SK-N-SH (cell line): ENCODE data around the gene HOXC6. TPM values are rescaled to one million over a fixed set of nuclear protein-coding genes. Genes with fewer than 3 reads are reported as not detected.

Experiments used
- CTCF ChIA-PET: fragments of 300-600, 350-600 bp; formaldehyde crosslinking; extraction: SDS; loops from one replicate; lab custom pipeline; 2021; lab: Yijun Ruan, JAX
- POLR2A ChIA-PET: fragments of 350-600 bp; sonication (Branson Sonifier 250); formaldehyde crosslinking; extraction: SDS; loops from one replicate; lab custom pipeline; 2020; ENCODE audit warnings: antibody characterized with exemption, inconsistent platforms; lab: Yijun Ruan, JAX
- DNase-seq: peaks from one replicate; pipeline ENCODE4 v3.0.0; 2012
- H2AFZ ChIP-seq: fragments of 200-600 bp; sonication (generic); 2 replicates; pipeline ENCODE4 v1.8.1; 2016; ENCODE audit warnings: antibody characterized with exemption, mild to moderate bottlenecking, low read depth
- H3F3A ChIP-seq: fragments of 200-600 bp; sonication (generic); replicated peaks from 2 replicates; pipeline ENCODE3; 2016; ENCODE audit warnings: antibody characterized with exemption, mild to moderate bottlenecking; ENCODE audit not compliant: insufficient read depth
- H3K27ac ChIP-seq, 2 experiments: fragments of 200-500 bp in 1 of 2; fragments of 200-600 bp in 1 of 2; sonication (Bioruptor generic) in 1 of 2; sonication (generic), shearing (Covaris generic) in 1 of 2; 2 replicates each; pipeline versions ENCODE4 v1.5.1 to v1.6.1; 2014 to 2016; ENCODE audit warnings: low read depth in 2 of 2, inconsistent platforms in 1 of 2, low read length in 1 of 2, mild to moderate bottlenecking in 1 of 2, mixed read lengths in 1 of 2
- H3K27me3 ChIP-seq: fragments of 200-600 bp; sonication (generic), shearing (Covaris generic); 2 replicates; pipeline ENCODE4 v1.6.1; 2016; ENCODE audit warnings: mixed run types; ENCODE audit not compliant: insufficient read depth
- H3K36me3 ChIP-seq, 2 experiments: fragments of 200-500 bp in 1 of 2; fragments of 200-600 bp in 1 of 2; sonication (Bioruptor generic) in 1 of 2; sonication (generic) in 1 of 2; replicated peaks in 1 of 2; 2 replicates each; pipeline versions ENCODE3 to v1.5.1; 2014 to 2016; ENCODE audit warnings: low read length in 1 of 2, mild to moderate bottlenecking in 1 of 2; ENCODE audit not compliant: insufficient read depth in 2 of 2, control insufficient read depth in 1 of 2
- H3K4me1 ChIP-seq, 2 experiments: fragments of 200-500 bp in 1 of 2; fragments of 200-600 bp in 1 of 2; sonication (Bioruptor generic) in 1 of 2; sonication (generic), shearing (Covaris generic) in 1 of 2; 2 replicates each; pipeline versions ENCODE4 v1.5.1 to v1.6.1; 2014 to 2016; ENCODE audit warnings: low read depth in 1 of 2, low read length in 1 of 2, mixed run types in 1 of 2; ENCODE audit not compliant: insufficient read depth in 2 of 2, control insufficient read depth in 1 of 2
- H3K4me2 ChIP-seq: fragments of 200-600 bp; sonication (generic), shearing (Covaris generic); 2 replicates; pipeline ENCODE4 v1.6.1; 2017; ENCODE audit warnings: mixed run types
- H3K4me3 ChIP-seq, 2 experiments: fragments of 200-500 bp in 1 of 2; fragments of 200-600 bp in 1 of 2; sonication (Bioruptor generic) in 1 of 2; sonication (generic), shearing (Covaris generic) in 1 of 2; 2 replicates each; pipeline versions ENCODE4 v1.5.1 to v1.8.1; 2014 to 2016; ENCODE audit warnings: low read depth in 2 of 2, inconsistent platforms in 1 of 2, low read length in 1 of 2, mild to moderate bottlenecking in 1 of 2, mixed read lengths in 1 of 2, moderate library complexity in 1 of 2
- H3K79me2 ChIP-seq: fragments of 200-600 bp; sonication (generic); 2 replicates; pipeline ENCODE4 v1.8.1; 2017; ENCODE audit warnings: mild to moderate bottlenecking; ENCODE audit not compliant: insufficient read depth
- H3K9ac ChIP-seq: fragments of 200-600 bp; sonication (generic); 2 replicates; pipeline ENCODE4 v1.6.1; 2017; ENCODE audit warnings: mixed run types
- H3K9me2 ChIP-seq: fragments of 200-600 bp; sonication (generic); 2 replicates; pipeline ENCODE4 v1.6.1; 2017; ENCODE audit warnings: mixed run types
- H3K9me3 ChIP-seq: fragments of 200-600 bp; sonication (generic); 2 replicates; pipeline ENCODE4 v1.6.1; 2017; ENCODE audit warnings: mixed run types, mild to moderate bottlenecking, moderate library complexity
- H4K20me1 ChIP-seq: fragments of 200-600 bp; sonication (generic); 2 replicates; pipeline ENCODE4 v1.6.1; 2017; ENCODE audit warnings: mild to moderate bottlenecking, mixed run types; ENCODE audit not compliant: insufficient read depth
- CTCF ChIP-seq: fragments of 200-600 bp; sonication (generic); IDR thresholded peaks from 2 replicates; pipeline ENCODE4 v1.6.1; 2017; ENCODE audit warnings: antibody characterized with exemption, mild to moderate bottlenecking, moderate library complexity
- FOXJ3 ChIP-seq: sonication (generic); formaldehyde crosslinking; IDR thresholded peaks from 2 replicates; pipeline ENCODE4 v1.5.1; 2020; ENCODE audit warnings: mild to moderate bottlenecking, missing genetic modification reagents
- IRF3 ChIP-seq: fragments of 150-350 bp; IDR thresholded peaks from 2 replicates; pipeline ENCODE4 v1.6.1; 2016; ENCODE audit warnings: mild to moderate bottlenecking, low read depth, low read length
- MEF2A ChIP-seq: IDR thresholded peaks from 2 replicates; pipeline ENCODE4 v1.4.0; 2012; ENCODE audit warnings: low read depth, borderline replicate concordance
- NFIC ChIP-seq: IDR thresholded peaks from 2 replicates; pipeline ENCODE4 v1.4.0; 2012; ENCODE audit warnings: borderline replicate concordance
- RAD21 ChIP-seq: IDR thresholded peaks from 2 replicates; pipeline ENCODE4 v1.6.1; 2012; ENCODE audit warnings: mild to moderate bottlenecking, low read length
- RCOR1 ChIP-seq: fragments of 150-350 bp; IDR thresholded peaks from 2 replicates; pipeline ENCODE4 v1.6.1; 2017; ENCODE audit warnings: antibody characterized with exemption, low read length
- RXRA ChIP-seq: IDR thresholded peaks from 2 replicates; pipeline ENCODE4 v1.4.0; 2012; ENCODE audit warnings: low read depth, mild to moderate bottlenecking, borderline replicate concordance
- SIN3A ChIP-seq: IDR thresholded peaks from 2 replicates; pipeline ENCODE4 v1.6.1; 2012; ENCODE audit warnings: low read depth, mild to moderate bottlenecking, low read length, moderate library complexity, borderline replicate concordance
- TAF1 ChIP-seq: IDR thresholded peaks from 2 replicates; pipeline ENCODE4 v1.6.1; 2012; ENCODE audit warnings: low read depth, mild to moderate bottlenecking, low read length, moderate library complexity, borderline replicate concordance
- WGBS: methylation state at CpG from one replicate; pipeline ENCODE4 v1.1.6; 2017; ENCODE audit warnings: low lambda C conversion rate; 5-methylcytosine and 5-hydroxymethylcytosine counted together
- polyA plus RNA-seq, 3 experiments: library from polyadenylated mRNA; depleted of rRNA; stranded (reverse); fragments of >200 nt; gene quantifications; 2 replicates each; pipeline ENCODE4 v1.2.3, GENCODE V29; 2012
- TF ChIP-seq, protein P1 (sequence below): fragments of 150-350 bp; IDR thresholded peaks from 2 replicates; pipeline ENCODE4 v1.6.1; 2017; ENCODE audit warnings: antibody characterized with exemption, low read length, low read depth, borderline replicate concordance
- TF ChIP-seq, protein P2 (sequence below): IDR thresholded peaks from 2 replicates; pipeline ENCODE4 v1.4.0; 2012; ENCODE audit warnings: low read depth, borderline replicate concordance
- TF ChIP-seq, protein P3 (sequence below): IDR thresholded peaks from 2 replicates; pipeline ENCODE4 v1.4.0; 2012; ENCODE audit warnings: low read depth, borderline replicate concordance

HOXC6 gene
- polyA plus RNA-seq, 1 of the 3 experiments (the other 2 are of a cell fraction), result 9.1 TPM

GRCh38 chr12:53980104-53980801 lies 48.0 kb upstream of the HOXC6 start:
- ChIA-PET POLR2A (no interaction called here), CTCF (interaction anchor here (1.2 to 2.1 kb wide), 6 partner anchors 10 to 236 kb away, joined by 4 to 8 read pairs (median 6); no protein-coding TSS in a partner anchor)
- Histone ChIP-seq H2AFZ (no peak overlapping the region), H3K9me2 (no peaks in the 10 kb centered on the region), H3K79me2 (no peaks in the 10 kb centered on the region), H3K9me3 (no peaks in the 10 kb centered on the region), H3K4me1 (peaks cover 0 to 3% of the 10 kb centered on the region in 2 experiments; a peak in 2 of 4 replicates), H3K9ac (no peak overlapping the region), H3K27me3 (peaks cover 93% of the 10 kb centered on the region), H3K36me3 (no peaks in the 10 kb centered on the region), H3F3A (no peaks in the 10 kb centered on the region), H3K4me2 (no peak overlapping the region), H3K4me3 (no peak overlapping the region), H3K27ac (no peak overlapping the region), H4K20me1 (no peaks in the 10 kb centered on the region)
- 39% methylated on average over 7 of the region's 7 CpGs for WGBS
- TF ChIP-seq CTCF, result no peak
- TF ChIP-seq, protein P1, sequence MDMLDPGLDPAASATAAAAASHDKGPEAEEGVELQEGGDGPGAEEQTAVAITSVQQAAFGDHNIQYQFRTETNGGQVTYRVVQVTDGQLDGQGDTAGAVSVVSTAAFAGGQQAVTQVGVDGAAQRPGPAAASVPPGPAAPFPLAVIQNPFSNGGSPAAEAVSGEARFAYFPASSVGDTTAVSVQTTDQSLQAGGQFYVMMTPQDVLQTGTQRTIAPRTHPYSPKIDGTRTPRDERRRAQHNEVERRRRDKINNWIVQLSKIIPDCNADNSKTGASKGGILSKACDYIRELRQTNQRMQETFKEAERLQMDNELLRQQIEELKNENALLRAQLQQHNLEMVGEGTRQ, result no peak
- TF ChIP-seq, protein P2, sequence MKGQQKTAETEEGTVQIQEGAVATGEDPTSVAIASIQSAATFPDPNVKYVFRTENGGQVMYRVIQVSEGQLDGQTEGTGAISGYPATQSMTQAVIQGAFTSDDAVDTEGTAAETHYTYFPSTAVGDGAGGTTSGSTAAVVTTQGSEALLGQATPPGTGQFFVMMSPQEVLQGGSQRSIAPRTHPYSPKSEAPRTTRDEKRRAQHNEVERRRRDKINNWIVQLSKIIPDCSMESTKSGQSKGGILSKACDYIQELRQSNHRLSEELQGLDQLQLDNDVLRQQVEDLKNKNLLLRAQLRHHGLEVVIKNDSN, result no peak
- TF ChIP-seq NFIC, result no peak
- no peak for TF ChIP-seq RXRA
- no peak for DNase-seq

DNA sequence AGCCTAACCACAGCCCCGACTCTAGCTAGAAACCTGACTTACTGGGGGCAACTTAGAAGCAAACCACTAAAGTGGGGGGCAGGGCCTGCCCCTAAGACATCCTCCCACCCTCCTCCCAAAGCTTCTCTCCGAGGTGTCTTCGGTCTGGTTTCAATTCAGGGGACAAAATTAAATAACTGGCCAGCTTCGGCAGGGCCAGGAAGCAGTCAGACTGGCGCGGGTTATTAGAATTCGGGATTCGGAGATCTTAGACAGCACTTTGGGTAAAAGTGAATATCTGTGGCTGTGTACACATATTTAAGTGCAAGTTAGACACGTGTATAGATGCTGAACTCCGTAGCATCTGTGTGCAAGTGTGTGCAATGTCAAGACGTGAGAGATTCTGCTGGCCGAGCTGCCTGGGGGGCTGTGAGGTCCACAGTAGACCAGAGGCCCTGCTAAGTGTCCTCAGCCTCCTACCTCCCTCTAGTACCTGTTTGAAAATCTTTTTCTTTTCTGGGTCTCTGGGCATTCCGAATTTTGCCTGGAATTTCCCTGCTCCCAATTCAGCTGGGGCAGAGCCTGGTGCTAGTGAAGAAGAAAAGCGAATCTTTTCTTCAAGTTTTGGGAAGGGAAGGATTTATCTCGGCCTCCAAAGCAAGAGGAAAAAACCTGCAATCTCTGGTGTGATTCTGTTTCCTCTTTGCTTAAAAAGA lies 47.3 kb upstream of the HOXC6 start:
- H3K4me3 ChIP-seq, result no peak overlapping the region
- H3K27ac ChIP-seq, result no peak overlapping the region
- no peaks in the 10 kb centered on the region for H3F3A ChIP-seq
- H3K4me1 ChIP-seq, result peaks cover 0 to 9% of the 10 kb centered on the region in 2 experiments; a peak in 2 of 4 replicates
- H2AFZ ChIP-seq, result no peak overlapping the region
- no peaks in the 10 kb centered on the region for H3K9me3 ChIP-seq
- WGBS, result 31% methylated on average over 15 of the region's 15 CpGs
- TF ChIP-seq FOXJ3 (CRISPR knock-in tag) (no peak), SIN3A (no peak), IRF3 (no peak), MEF2A (no peak), RAD21 (no peak), TAF1 (no peak), RCOR1 (no peak), CTCF (no peak)
- TF ChIP-seq, protein P3, sequence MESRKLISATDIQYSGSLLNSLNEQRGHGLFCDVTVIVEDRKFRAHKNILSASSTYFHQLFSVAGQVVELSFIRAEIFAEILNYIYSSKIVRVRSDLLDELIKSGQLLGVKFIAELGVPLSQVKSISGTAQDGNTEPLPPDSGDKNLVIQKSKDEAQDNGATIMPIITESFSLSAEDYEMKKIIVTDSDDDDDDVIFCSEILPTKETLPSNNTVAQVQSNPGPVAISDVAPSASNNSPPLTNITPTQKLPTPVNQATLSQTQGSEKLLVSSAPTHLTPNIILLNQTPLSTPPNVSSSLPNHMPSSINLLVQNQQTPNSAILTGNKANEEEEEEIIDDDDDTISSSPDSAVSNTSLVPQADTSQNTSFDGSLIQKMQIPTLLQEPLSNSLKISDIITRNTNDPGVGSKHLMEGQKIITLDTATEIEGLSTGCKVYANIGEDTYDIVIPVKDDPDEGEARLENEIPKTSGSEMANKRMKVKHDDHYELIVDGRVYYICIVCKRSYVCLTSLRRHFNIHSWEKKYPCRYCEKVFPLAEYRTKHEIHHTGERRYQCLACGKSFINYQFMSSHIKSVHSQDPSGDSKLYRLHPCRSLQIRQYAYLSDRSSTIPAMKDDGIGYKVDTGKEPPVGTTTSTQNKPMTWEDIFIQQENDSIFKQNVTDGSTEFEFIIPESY, result no peak
- TF ChIP-seq, all 33 proteins: peak for 0
- no peak overlapping the region for H3K9ac ChIP-seq
- H3K4me2 ChIP-seq, result no peak overlapping the region
- H3K79me2 ChIP-seq, result no peaks in the 10 kb centered on the region
- DNase-seq, result no peak
- H3K27me3 ChIP-seq, result peaks cover 93% of the 10 kb centered on the region
- CTCF ChIA-PET, result interaction anchor here (1.2 to 2.1 kb wide), 6 partner anchors 10 to 235 kb away, joined by 4 to 8 read pairs (median 6); no protein-coding TSS in a partner anchor
- POLR2A ChIA-PET, result no interaction called here
- no peaks in the 10 kb centered on the region for H4K20me1 ChIP-seq
- H3K36me3 ChIP-seq, result no peaks in the 10 kb centered on the region
- no peaks in the 10 kb centered on the region for H3K9me2 ChIP-seq
